Ectodermal cell (in vitro differentiated cells): Measurements from ENCODE around the gene ASB13.

Experiments
- H3K27ac ChIP-seq: 2 replicates; pipeline ENCODE4 v1.7.0; 2013; ENCODE audit warnings: mild to moderate bottlenecking, low read depth, low read length; ENCODE audit not compliant: insufficient read depth, poor library complexity, severe bottlenecking
- H3K27me3 ChIP-seq: 2 replicates; pipeline ENCODE4 v1.7.0; 2013; ENCODE audit warnings: mild to moderate bottlenecking, low read length; ENCODE audit not compliant: insufficient read depth, control insufficient read depth, poor library complexity, severe bottlenecking
- H3K36me3 ChIP-seq: one replicate; pipeline ENCODE4 v1.7.0; 2013; ENCODE audit warnings: low read length; ENCODE audit not compliant: control insufficient read depth, insufficient read depth
- H3K4me1 ChIP-seq: one replicate; pipeline ENCODE4 v1.7.0; 2013; ENCODE audit warnings: low read length; ENCODE audit not compliant: control insufficient read depth, insufficient read depth
- H3K4me3 ChIP-seq: 2 replicates; pipeline ENCODE4 v1.7.0; 2013; ENCODE audit warnings: low read depth, low read length, control low read depth; ENCODE audit not compliant: insufficient read depth
- H3K9me3 ChIP-seq: 2 replicates; pipeline ENCODE4 v1.7.0; 2013; ENCODE audit warnings: mild to moderate bottlenecking, low read length, moderate library complexity; ENCODE audit not compliant: control insufficient read depth
- WGBS, 2 experiments: methylation state at CpG; one replicate each; pipeline ENCODE4 v1.1.7; 2013; ENCODE audit warnings: missing lambda C conversion rate in 2 of 2; 5-methylcytosine and 5-hydroxymethylcytosine counted together

ASB13 gene

DNA sequence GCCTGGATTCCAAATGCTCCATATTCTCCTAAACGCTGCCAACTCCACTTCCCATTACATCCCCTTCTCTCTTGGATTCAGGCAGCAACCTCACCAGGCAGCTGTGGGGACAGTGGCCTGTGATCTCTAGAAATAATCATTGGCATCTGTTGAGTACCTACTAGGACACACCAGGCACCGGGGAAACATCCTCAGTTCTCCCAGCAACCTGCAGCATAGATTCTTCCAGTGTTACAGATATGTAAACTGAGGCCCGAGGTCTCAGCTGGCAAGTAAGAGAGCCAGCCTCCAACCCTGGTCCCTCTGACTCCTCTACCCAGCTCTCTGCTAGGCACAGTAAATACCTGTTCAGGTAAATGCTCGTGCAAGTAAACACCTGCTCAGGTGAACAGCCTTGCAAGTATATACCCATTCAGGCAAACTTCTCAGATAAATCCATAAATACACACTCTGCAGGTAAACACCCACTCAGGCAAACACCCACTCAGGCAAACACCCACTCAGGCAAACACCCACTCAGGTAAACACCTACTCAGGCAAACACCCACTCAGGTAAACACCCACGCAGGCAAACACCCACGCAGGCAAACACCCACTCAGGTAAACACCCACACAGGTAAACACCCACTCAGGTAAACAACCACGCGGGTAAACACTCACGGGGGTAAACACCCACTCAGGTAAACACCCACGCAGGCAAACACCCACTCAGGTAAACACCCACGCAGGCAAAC is 18.7 kb downstream of the ASB13 start:
- Histone ChIP-seq H3K36me3 (peaks cover 3% of the 10 kb centered on the region), H3K27ac (no peak overlapping the region), H3K27me3 (no peaks in the 10 kb centered on the region), H3K4me1 (no peaks in the 10 kb centered on the region), H3K4me3 (no peak overlapping the region), H3K9me3 (no peaks in the 10 kb centered on the region)
- 83 to 92% methylated on average over 11 of the region's 11 CpGs for WGBS, 2 experiments

DNA sequence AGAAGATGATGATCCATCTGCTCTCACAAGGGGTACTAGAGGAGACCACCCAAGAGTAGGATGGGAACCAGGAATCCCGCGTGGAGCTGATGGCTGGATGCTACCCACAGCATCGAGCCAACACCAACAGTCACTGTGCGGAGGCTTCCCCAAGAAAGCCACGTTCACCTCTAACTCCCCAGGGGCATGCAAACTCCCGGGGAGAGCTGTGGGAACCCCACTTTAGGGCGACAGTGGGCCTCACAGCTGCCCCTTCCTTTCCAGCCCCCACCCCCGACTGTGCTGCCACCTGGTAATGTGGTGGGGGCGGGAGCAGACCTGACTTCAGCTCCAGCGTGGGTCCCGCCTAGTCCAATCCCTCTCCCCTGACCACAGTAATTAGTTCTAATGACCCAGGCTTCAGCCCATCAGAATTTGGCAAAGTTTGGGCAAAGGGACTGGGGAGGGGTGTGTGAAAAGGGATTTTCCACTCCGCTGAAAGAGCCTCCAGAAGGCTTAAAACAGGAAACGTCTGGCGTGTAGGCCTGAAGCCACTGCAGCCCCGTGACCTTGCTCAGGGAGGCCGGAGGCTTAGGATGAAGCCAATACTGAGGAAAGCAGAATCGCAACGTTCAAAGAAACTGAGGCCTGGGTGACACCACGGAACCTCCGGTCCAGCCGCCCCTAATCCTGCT is 20.3 kb downstream of the ASB13 start:
- H3K27ac ChIP-seq = no peak overlapping the region
- WGBS, 2 experiments = 79 to 80% methylated on average over 21 of the region's 21 CpGs
- H3K36me3 ChIP-seq = peaks cover 8% of the 10 kb centered on the region
- H3K4me3 ChIP-seq = no peak overlapping the region
- no peaks in the 10 kb centered on the region for H3K9me3 ChIP-seq
- no peaks in the 10 kb centered on the region for H3K27me3 ChIP-seq
- no peaks in the 10 kb centered on the region for H3K4me1 ChIP-seq

DNA sequence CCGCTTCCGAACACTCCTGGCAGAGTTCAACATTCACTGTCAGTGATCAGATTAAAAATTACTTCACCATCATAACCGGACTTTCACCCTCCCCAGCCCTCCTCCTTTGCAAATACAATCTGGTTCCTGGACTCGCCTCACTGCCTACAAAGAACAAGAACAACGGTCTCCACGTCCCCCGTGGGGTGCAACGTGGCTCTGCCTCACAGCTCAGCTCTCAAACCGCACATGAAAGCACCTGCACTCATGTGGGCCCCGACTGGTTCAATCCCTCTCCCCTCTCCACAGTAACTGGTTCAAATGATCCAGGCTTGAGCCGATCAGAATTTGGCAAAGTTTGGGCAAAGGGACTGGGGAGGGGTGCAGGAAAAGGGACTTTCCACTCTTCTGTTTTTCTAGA is 21.0 kb downstream of the ASB13 start:
- H3K27me3 ChIP-seq = no peaks in the 10 kb centered on the region
- peaks cover 12% of the 10 kb centered on the region for H3K36me3 ChIP-seq
- WGBS, 2 experiments = 93 to 96% methylated on average over 11 of the region's 11 CpGs
- H3K4me1 ChIP-seq = no peaks in the 10 kb centered on the region
- H3K9me3 ChIP-seq = no peaks in the 10 kb centered on the region
- H3K4me3 ChIP-seq = no peak overlapping the region
- H3K27ac ChIP-seq = no peak overlapping the region

DNA sequence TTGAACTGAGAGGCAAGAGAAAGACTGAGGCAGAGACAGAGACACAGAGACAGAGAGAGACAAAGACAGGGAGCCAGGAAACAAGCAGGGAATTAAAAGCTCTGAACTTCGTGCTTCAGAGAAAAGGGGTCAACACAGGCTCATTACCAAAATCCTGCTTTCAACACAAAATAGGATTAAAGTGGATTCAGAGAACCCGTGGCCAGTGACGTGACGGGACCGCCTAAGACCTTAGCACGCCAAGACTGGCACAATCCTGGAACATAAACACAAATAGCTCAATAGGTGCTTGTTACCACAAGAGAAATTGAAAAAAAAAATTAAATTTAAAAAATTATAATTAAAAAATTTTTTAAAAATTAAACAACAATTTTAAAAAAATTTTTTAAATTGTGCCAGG is 21.5 kb downstream of the ASB13 start:
- H3K27me3 ChIP-seq = no peaks in the 10 kb centered on the region
- H3K9me3 ChIP-seq = no peaks in the 10 kb centered on the region
- WGBS, 2 experiments = 95 to 98% methylated on average over 6 of the region's 6 CpGs
- no peaks in the 10 kb centered on the region for H3K4me1 ChIP-seq
- H3K36me3 ChIP-seq = peaks cover 15% of the 10 kb centered on the region
- no peak overlapping the region for H3K4me3 ChIP-seq
- no peak overlapping the region for H3K27ac ChIP-seq

DNA sequence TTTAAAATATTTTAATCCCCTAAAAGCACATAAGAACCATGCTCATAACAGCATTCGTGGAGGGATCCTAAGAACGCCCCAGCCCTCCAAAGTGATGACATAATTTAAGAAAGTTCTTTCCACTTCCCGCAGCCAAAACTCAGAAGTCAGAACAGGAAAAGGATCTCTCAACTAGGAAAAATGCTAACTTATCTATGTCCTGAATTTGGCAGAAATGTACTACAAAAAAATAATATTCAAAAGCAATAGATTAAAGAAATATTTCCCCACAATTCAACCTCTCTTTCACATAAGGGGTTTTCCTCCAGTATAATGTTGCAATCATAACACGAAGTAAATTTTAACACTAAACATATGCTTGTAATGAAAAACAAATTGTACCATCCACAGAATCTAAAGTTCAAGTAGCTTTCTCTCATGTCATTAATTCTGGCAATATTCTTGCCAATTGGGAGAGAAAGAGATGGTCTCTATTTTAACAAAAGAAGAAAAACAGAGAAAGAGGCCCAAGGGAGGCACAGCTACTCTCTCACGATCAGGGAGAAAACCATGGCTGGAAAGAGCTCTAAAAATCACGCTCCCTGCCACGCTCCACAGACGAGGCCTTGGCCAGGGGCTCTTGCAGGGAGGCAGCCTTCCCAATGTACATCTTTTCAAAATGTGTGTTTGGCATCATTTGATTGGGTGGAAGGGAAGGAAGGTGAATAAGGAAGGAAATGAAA is 22.9 kb downstream of the ASB13 start:
- H3K4me3 ChIP-seq = no peak overlapping the region
- H3K27me3 ChIP-seq = no peaks in the 10 kb centered on the region
- no peaks in the 10 kb centered on the region for H3K4me1 ChIP-seq
- WGBS, 2 experiments = 90 to 92% methylated on average over 7 to 8 of the region's 8 CpGs
- H3K9me3 ChIP-seq = no peaks in the 10 kb centered on the region
- no peak overlapping the region for H3K27ac ChIP-seq
- peaks cover 20% of the 10 kb centered on the region for H3K36me3 ChIP-seq

DNA sequence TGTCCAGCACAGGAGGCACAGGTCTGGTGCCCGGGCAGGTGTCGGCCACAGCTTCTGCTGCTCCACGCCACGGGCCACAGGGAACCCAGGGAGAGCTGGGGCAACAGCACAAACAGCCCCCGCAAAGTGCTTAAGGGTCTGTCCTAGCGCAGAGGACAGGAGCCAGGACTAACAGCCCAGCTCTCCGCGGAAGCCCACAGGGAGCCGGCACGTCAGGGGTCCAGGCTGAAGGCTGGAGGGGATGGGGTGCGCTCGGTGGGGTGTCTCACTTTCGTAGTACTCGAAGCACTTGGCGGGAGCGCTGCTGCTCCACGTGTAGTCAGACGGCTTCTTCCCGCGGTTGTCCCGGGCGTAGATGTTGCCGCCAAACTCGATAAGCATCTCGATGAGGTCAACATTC is 24.9 kb downstream of the ASB13 start:
- no peaks in the 10 kb centered on the region for H3K27me3 ChIP-seq
- H3K36me3 ChIP-seq = peaks cover 19% of the 10 kb centered on the region
- no peaks in the 10 kb centered on the region for H3K4me1 ChIP-seq
- 92 to 93% methylated on average over 25 of the region's 25 CpGs for WGBS, 2 experiments
- no peak overlapping the region for H3K4me3 ChIP-seq
- no peaks in the 10 kb centered on the region for H3K9me3 ChIP-seq
- H3K27ac ChIP-seq = no peak overlapping the region

DNA sequence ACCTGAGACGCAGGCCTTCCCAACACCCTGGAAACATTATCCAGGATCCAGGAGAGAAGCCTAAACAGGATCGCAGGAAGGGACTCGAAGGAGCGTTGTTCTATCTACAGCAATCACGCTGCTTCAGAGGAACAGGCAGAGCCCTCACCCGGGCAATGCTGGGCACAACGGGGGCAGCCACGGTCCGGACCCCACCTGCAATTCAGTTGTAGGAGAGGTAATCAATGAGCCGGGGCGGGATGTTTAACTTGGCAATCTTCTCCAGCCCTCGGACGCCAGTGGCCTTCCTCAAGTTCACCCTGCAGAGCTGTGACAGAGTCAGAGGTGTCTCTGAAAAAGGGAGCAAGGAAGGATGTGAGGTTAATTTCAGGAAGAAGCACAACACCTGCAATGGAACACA is 25.9 kb downstream of the ASB13 start:
- H3K27me3 ChIP-seq = no peaks in the 10 kb centered on the region
- H3K36me3 ChIP-seq = peaks cover 19% of the 10 kb centered on the region
- no peaks in the 10 kb centered on the region for H3K9me3 ChIP-seq
- no peaks in the 10 kb centered on the region for H3K4me1 ChIP-seq
- WGBS, 2 experiments = 94 to 97% methylated on average over 13 of the region's 13 CpGs
- H3K27ac ChIP-seq = no peak overlapping the region
- no peak overlapping the region for H3K4me3 ChIP-seq

DNA sequence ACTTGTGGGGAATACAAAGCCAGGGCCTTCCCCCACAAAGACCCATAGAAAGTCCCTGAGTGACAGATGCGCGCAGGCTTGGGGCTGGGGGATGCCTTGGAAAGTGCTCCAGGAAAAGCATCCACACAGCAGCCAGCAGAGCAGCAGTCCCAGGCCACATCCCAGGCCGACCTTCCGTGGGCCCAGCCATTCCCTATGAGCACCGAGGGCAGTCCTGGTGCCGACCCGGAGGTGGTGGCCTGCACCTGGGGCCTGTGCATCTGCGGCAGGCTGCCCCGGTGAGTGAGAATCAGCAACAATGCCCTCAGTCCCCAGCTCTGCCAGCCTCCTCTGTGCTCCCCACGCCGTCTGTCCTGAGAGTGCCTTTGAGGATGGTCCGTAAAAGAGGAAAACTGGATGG is 26.4 kb downstream of the ASB13 start:
- Histone ChIP-seq H3K9me3 (no peaks in the 10 kb centered on the region), H3K27me3 (no peaks in the 10 kb centered on the region), H3K4me3 (no peak overlapping the region), H3K4me1 (no peaks in the 10 kb centered on the region), H3K36me3 (peaks cover 19% of the 10 kb centered on the region), H3K27ac (no peak overlapping the region)
- WGBS, 2 experiments = 93 to 95% methylated on average over 12 of the region's 12 CpGs

DNA sequence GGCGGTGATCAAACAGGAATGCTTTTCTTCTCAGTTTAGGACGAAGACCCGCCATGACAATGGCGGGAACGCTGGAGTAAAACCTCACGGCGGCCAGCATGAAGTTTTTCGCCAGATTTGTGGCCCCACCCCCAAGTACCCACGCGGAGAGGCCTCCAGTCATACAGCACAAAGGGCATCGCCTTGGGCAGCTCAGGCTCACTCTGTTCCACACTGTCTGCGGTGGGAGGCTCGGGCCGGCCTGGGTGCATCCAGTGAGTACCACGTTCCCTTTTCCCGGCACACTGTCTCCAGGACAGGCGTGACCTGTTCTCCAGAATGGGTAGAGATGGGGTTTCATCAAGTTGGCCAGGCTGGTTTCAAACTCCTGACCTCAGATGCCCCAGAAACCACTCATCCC is 27.3 kb downstream of the ASB13 start:
- WGBS, 2 experiments = 94 to 96% methylated on average over 17 of the region's 17 CpGs
- Histone ChIP-seq H3K27ac (no peak overlapping the region), H3K4me3 (no peak overlapping the region), H3K4me1 (no peaks in the 10 kb centered on the region), H3K36me3 (peaks cover 19% of the 10 kb centered on the region), H3K9me3 (no peaks in the 10 kb centered on the region), H3K27me3 (no peaks in the 10 kb centered on the region)

DNA sequence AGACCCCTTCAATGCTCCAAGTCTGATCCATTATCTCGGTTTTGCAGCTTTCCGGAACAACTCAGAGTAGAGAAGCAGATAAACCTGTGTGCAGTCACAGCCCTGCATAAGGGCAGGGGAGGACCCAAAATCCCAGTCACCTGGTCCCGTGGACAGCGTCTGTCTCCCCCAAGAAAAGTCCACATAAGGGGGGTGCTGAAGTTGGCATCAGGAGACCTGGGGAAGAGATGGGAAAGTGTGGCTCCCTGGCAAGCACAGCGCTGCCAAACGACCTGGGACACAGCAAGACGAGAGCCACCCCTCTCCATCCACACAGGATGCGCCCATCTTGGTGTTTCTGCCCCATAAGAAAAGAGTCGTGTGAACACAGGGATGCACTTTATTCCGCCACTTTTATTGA is 27.9 kb downstream of the ASB13 start:
- Histone ChIP-seq H3K27ac (no peak overlapping the region), H3K9me3 (no peaks in the 10 kb centered on the region), H3K4me3 (no peak overlapping the region), H3K27me3 (no peaks in the 10 kb centered on the region), H3K36me3 (peaks cover 19% of the 10 kb centered on the region), H3K4me1 (no peaks in the 10 kb centered on the region)
- 95 to 97% methylated on average over 10 of the region's 10 CpGs for WGBS, 2 experiments
